ENCODE data around the gene ITGA5.

The ITGA5 gene

DNA sequence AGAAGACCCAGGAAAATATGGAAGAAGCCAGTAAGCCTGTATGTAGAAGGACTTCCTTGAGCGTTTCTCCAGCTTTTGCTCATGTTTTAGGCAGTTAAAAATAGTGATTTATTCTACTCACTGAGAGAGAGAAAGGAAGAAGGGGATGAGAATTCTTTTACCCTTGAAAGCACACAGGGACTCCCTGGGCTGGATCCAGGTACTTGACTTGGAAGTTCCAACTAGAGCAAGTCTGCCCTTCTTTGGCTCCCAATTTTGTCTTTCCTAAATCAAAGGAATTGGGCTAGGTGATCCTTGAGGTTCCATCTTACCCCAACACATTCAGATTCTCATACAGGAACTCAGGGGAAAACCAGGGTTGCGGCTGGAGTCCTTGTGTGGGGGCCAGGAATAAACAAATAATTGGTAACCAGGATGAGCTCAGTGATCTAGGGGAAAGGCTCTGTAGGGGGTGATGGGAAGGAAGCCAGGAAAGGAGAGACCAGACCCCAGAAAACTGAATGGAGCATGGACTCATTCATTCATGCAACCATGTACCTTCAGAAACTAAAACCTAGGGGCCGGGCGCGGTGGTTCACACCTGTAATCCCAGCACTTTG lies 11.5 kb upstream of the ITGA5 start:
- no peak for DNase-seq

DNA sequence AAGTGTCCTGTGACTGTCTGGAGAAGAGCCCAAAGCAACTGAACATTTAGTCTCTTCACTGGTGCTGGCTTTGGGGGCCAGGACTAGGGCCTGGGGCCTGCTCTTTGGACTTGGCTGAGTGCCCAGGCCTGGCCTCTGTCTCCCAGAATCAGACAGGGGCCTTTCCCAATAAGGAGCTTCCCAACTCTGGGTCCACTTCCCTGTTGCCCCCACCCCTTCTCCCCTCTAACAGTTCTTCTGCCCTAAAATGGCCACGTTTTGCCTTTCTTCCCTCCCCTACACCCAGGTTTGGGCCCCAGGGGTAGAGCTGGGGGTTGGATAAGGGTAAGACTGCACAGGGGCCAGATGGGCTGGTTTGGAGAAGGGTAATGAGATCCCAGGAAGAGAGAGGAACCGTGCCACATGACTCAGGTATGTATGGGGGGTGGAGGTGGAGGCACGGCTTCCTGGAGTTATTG lies 10.0 kb upstream of the ITGA5 start:
- DNase-seq: no peak

DNA sequence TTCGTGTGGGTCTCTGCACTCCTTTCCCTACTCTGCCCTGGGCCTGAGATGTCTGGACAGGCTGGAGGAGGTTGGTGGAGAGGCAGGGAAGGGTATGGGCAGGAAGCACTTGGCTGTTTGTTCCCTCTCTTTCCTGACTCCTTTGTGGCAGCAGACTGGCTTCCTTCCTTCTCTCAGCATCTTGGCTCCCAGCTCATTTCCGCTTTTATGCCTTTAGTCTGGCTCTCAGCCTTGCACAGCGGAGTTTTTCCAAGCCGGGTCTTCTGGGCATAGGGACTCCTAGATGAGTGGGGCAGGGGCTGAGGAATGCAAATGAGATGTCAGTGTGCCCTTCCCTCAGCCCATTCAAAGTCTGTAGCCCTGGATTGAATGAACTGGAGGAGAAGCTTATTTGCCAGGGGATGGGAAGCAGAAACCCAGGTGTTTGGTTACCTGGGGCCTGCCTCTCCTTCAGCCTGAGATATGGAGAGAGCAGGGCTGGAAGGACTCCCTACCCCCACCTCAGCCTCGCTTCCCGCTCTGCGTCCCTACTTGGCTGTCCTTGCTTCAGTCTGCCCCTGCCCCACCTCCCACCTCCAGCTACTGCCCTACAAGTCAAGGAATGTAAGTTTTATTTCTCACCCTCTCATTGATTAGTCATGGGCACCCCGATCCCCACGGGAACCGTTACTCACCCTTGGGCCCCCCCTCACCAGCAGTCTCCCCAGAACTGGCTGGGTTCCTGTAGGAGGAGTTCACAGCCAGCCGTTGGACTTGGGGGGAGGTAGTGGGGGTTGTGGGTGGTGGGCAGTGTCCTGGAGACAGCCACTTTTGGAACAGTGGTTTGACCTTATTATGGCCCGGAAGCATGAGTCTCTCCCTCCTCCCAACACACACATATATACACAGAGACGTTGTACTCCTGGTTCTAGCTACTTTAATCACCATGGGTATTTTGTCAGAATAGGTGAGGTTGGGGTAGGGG lies 9.3 kb upstream of the ITGA5 start:
- no peak for DNase-seq

DNA sequence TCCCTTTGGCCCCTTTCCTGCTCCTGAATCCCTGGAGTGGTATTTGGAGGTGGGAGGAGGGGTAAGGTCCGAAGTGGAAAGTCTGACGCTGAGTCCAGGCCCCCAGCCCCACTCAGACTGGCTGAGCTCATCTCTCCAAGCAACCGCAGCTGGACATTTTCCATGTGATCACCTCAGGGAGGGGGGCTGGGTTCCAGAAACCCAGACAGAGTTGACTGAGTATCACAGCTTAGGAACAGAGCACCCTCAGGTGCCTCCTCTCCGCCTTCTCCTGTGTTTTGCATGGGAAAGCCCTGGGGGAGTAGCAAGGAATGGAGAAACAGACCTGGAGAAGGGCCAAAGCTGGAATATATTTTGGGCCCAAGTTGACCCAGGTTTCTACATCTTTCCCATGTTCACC lies 8.0 kb upstream of the ITGA5 start:
- no peak for DNase-seq

DNA sequence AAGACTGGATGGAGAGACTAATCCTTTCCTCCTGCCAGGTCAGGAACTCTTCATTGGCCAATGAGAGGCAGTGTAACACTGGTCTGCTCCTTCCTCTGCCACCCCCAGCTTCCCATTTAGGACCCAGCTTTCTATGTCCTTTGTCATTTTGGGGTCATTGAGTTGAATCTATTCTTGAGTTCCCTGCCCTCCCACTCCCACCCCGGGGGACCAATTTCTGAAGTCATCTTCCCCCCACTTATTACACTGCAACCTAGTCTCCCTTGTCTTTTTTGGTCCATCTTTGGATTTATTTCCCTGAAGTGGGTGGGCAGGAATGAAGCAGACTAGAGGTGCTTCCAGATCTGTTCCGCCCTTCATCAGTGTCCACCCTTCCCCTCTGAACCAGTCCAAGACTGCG lies 7.6 kb upstream of the ITGA5 start:
- DNase-seq: no peak

GRCh38 chr12:54425702-54426101 lies 6.6 kb upstream of the ITGA5 start:
- DNase-seq: no peak

GRCh38 chr12:54424224-54424623 lies 5.2 kb upstream of the ITGA5 start:
- DNase-seq: no peak

- no peak for DNase-seq
Observed at GRCh38 chr12:54423816-54424150, 4.7 kb upstream of the ITGA5 start.

- DNase-seq: no peak
Observed at GRCh38 chr12:54421879-54422250, 2.8 kb upstream of the ITGA5 start.

DNA sequence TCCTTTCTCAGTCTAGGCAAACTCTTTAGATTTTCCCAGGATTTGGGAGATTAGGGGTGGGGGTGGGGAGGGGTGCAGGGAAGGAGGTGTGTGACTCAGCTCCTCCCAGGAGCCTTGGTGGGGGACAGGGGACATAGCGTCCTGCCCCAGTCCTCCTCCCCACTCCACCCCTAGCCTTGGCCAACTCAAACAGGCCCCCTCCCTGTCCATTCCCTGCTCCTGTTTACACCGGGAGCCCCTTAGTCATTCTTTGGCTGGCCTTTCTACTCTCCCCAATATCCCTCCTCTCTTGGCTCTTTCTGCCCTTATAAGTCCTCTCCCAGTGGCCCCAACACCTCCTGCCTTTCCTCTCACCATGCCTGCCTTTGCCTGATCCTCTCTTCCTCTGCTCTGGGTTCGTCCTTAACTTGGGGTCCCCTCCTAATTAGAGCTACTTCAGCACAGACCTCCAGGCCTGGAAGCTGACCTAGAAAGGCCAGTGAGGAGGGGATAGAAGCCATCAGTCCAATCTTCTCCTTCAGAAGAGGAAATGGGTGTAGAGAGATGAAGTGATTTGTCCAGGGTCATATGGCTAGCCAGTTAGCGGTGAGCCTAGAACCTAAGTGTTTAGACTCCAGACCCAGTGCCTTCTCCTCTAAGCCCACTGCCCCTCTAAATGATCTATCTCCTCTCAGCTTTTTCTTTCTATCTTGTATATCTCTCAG lies 2.3 kb upstream of the ITGA5 start:
- no peak for DNase-seq

- DNase-seq: no peak
Observed at GRCh38 chr12:54420766-54421144, 1.7 kb upstream of the ITGA5 start.

GRCh38 chr12:54418441-54419087 lies 502 bp downstream of the ITGA5 start:
- peak; percentile 57 for DNase-seq

DNA sequence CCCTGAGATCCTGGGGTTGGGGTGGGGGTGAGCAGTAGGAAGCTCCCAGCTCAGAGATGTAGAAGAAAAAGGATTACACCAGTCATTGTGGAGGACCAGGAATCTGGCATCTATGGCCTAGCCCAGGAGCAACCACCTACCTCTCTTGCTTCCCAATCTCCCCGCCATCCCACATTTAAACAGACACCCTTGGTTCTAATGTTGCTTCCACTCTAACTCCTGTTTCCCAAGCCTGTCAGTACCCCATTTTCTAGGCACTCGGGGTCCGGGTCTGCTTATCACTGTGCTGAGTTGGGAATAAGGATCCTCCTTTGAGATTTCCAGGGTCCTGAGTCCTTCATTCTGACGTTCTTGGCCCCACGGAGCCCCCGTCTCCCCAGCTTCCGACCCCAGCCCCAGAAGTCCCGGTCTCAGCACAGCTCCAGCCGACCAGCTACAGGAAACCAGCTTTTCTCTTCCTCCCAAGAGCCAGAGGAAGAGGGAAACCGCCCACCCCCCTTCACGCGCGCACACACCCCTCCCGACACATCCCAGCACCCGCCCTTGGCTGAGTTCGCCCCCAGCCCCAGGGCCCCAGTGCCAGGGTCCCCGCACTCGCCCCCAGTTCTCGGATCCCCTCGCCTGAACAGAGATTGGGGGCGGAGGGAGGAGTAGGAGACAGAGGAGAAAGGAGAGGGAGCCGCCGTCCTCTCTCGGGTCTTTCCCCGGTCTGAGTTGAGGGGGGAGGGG lies 1.2 kb downstream of the ITGA5 start:
- no peak for DNase-seq

DNA sequence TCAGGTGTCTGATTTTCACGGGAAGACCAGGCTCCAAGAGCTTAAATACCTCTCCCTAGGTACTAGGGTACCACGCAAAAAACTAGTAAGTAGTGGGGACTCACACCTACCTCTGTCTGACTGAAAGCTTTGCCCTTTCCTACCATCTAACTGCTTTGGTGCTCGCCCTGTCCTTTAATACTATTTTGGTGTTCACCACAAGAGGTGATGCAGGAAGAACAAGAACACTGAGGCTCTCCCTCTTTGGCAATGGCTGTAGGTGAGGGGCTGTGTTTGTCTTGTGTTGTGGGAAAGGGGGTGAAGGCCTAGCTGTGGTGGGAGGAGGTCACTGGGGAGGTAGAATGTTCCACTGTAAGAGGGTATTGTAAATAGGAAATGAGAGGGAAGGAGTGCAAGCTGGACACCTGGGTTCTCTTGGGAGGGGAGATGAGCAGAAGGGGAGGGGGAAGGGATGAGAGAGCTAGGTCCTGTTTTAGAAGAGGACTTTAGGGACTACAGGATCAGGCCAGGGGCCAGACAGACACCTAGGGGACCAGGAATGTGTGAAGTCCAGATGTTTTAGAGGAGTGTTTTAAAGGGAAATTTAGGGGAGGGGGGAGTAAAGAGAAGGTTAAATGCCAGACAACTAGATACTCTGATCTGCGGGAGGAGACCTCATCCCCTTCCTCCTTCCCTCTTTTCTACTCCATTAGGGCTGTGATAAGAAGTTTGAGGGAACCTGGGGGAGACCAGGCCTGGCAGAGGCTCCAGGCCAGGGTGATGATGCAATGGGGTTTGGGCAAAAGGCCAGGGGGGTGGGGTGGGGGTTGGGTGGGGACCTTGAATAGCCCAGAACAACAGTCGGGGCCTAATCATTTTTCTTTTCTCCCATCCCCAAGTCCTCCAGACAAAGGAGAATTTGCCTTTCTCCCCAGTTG lies 2.1 kb downstream of the ITGA5 start:
- no peak for DNase-seq

GRCh38 chr12:54415221-54415929 lies 3.7 kb downstream of the ITGA5 start:
- no peak for DNase-seq

DNA sequence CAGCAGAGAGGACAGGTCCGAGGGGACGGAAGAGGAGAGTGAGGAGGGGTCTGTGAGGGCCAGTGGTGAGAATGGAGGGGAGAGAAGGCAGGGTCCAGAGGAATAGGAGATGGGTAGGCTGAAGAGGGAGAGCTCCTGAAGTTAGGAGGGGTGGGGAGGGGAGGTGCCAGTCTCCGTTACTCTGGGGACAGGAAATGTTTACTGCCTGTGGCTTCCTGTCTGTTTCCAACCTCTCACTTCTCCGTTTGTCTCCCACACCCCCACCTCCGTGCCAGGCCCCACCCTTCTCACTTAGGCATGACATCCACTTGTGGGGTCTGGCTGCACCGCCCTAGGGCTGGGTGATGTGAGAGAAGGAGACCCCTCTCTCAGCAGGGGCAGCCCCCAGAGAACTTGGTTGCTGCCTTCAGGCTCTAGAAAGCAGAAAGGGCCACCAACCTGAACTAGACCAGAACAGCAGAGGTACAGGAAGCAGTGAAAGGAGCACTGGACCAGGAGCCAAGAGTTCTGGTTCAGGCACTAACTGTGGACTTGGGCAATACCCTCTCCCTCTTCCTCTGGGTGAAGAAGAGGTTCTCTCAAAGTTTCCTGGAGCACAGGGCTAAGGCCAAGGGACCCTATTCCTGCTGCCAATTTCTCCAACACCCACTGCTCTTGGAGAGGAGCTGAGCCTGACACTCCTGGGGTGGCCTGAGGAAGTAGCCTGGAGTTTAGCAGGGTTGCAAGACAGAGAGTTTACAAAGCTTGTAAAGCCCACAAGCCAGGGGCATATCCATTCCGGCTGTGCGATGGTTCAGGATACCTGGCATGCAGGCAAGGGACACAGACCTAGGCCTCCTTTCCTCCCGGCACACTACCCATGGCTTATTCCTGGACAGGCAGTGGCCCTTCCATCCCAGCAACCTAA lies 5.5 kb downstream of the ITGA5 start:
- DNase-seq: no peak

GRCh38 chr12:54412786-54413185 lies 6.3 kb downstream of the ITGA5 start:
- DNase-seq: no peak

- no peak for DNase-seq
Observed at GRCh38 chr12:54412348-54412747, 6.7 kb downstream of the ITGA5 start.

DNA sequence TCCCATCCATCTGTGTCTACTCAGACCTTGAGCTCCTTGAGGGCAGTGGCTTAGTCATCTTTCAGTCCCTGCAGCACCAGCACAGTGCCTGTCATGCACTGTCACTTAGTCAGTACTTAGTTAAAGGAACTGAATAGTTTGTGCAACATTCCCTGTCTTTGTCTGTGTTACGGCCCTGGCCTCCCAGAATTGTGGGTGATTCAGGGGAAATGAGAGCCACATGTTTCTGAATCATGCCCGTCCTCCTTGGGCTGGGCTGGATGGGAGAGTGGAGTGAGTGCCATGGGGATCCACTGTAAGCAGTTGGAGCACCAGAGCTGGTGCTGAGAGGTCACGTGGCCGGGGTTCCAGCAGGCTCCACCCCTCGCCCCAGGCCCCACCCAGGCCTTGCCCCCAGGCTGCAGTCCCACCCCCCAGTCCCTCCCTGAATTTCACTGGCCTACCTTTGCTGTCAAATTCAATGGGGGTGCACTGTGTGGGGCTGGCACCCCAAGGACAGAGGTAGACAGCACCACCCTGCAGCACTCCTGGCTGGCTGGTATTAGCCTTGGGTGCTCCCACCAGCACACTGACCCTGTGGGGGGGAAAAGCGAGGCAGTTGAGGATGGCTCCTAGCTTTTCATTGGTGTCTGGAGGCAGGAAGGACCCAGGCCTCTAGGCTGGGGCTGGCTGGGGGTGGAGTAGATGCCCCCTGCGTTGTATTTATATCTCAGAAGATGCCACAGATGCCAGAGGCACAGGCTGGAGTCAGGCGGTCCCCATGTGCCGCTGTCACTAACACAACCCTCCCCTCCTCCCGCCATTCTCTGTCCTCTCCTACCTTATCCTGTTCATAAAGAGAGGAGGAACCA lies 7.5 kb downstream of the ITGA5 start:
- no peak for DNase-seq

Measured in DMS53 (cell line).